Left ventricle myocardium inferior (tissue), 1 donor: Measurements from ENCODE around the gene VIPR1. TPM values are rescaled to one million over a fixed set of nuclear protein-coding genes. Genes with fewer than 3 reads are reported as not detected.
A peak's percentile ranks its signal among the peaks of the same experiment; 100 is the strongest.

Experiments used
- DNase-seq: peaks from one replicate; pipeline ENCODE4 v3.0.0-alpha.2; 2020
- H3K27ac ChIP-seq: fragments of 200-600 bp; replicated peaks from 2 replicates; pipeline ENCODE4 v1.8.0; 2021
- H3K27me3 ChIP-seq: fragments of 200-600 bp; 2 replicates; pipeline ENCODE4 v1.8.0; 2021; ENCODE audit warnings: low read depth
- H3K36me3 ChIP-seq: fragments of 200-600 bp; 2 replicates; pipeline ENCODE4 v1.8.0; 2021
- H3K4me1 ChIP-seq: fragments of 200-600 bp; 2 replicates; pipeline ENCODE4 v1.8.0; 2021
- H3K4me3 ChIP-seq: fragments of 200-600 bp; 2 replicates; pipeline ENCODE4 v1.8.0; 2021; ENCODE audit warnings: mild to moderate bottlenecking, moderate library complexity
- H3K9me3 ChIP-seq: fragments of 200-600 bp; replicated peaks from 2 replicates; pipeline ENCODE4 v1.8.0; 2021
- CTCF ChIP-seq: fragments of 200-600 bp; IDR thresholded peaks from 2 replicates; pipeline ENCODE4 v1.8.0; 2021; ENCODE audit warnings: antibody characterized with exemption, mild to moderate bottlenecking, borderline replicate concordance
- intact Hi-C: fragments of 100-400 bp; cut with micrococcal nuclease; formaldehyde crosslinking; loops from one replicate; pipeline ENCODE4 v1.11.0; 2022
- long read RNA-seq: library from polyadenylated mRNA; unstranded; transcript quantifications from one replicate; pipeline ENCODE4 v2.0.0, GENCODE V29; 2021
- total RNA-seq: library from RNA; stranded (reverse); fragmentation: NEBNext Ultra II Directional; extraction: Animal tissue kit (Norgen Biotek cat#: 25700); gene quantifications from one replicate; pipeline ENCODE4 v1.2.1, GENCODE V29; 2021
- donor health status: DM: no; HTN: yes; CAD: no; lungs with severe emphysema.

Gene VIPR1
- 1.7 TPM for total RNA-seq
- long read RNA-seq, partial matches to known transcripts = 0 of 2 reads
- long read RNA-seq, other reads (novel, unspliced or antisense) = 1 of 2 reads

GRCh38 chr3:42502429-42503250 is at the start of gene VIPR1:
TSS of gene VIPR1 (plus strand) at chr3:42502643. CDS start at chr3:42502736, 93 bp downstream.
- intact Hi-C loops = no loop called here
- DNase-seq = peak; percentile 78
- Histone ChIP-seq H3K4me1 (peaks cover 29% of the 10 kb centered on the region), H3K36me3 (no peaks in the 10 kb centered on the region), H3K4me3 (peak within 1 kb of the TSS; percentile 68), H3K27ac (peak within 1 kb of the TSS; percentile 63), H3K9me3 (no peaks in the 10 kb centered on the region), H3K27me3 (peaks cover 51% of the 10 kb centered on the region)
- no peak for TF ChIP-seq CTCF

- Histone ChIP-seq H3K27ac (no peak overlapping the region), H3K27me3 (no peaks in the 10 kb centered on the region), H3K4me1 (peaks cover 10% of the 10 kb centered on the region), H3K4me3 (no peak overlapping the region), H3K9me3 (peaks cover 9% of the 10 kb centered on the region), H3K36me3 (no peaks in the 10 kb centered on the region)
- intact Hi-C loops = no loop called here
- no peak for DNase-seq
- TF ChIP-seq CTCF = no peak
Observed at GRCh38 chr3:42456211-42456610, 46.2 kb upstream of the VIPR1 start.

- Histone ChIP-seq H3K27ac (no peak overlapping the region), H3K36me3 (no peaks in the 10 kb centered on the region), H3K27me3 (no peaks in the 10 kb centered on the region), H3K9me3 (peaks cover 1% of the 10 kb centered on the region), H3K4me3 (no peak overlapping the region), H3K4me1 (no peaks in the 10 kb centered on the region)
- no peak for DNase-seq
- no peak for TF ChIP-seq CTCF
- intact Hi-C loops = no loop called here
Observed at GRCh38 chr3:42459151-42459550, 43.3 kb upstream of the VIPR1 start.

GRCh38 chr3:42461762-42462161 is 40.7 kb upstream of the VIPR1 start:
- intact Hi-C loops = no loop called here
- TF ChIP-seq CTCF = no peak
- no peaks in the 10 kb centered on the region for H3K9me3 ChIP-seq

GRCh38 chr3:42463093-42463492 is 39.4 kb upstream of the VIPR1 start:
- no peaks in the 10 kb centered on the region for H3K9me3 ChIP-seq
- no peaks in the 10 kb centered on the region for H3K36me3 ChIP-seq
- H3K27me3 ChIP-seq = no peaks in the 10 kb centered on the region
- TF ChIP-seq CTCF = no peak
- no peak overlapping the region for H3K4me3 ChIP-seq
- DNase-seq = no peak
- H3K4me1 ChIP-seq = no peaks in the 10 kb centered on the region
- H3K27ac ChIP-seq = no peak overlapping the region
- intact Hi-C loops = no loop called here

More at GRCh38 chr3:42461762-42462161, 40.7 kb upstream of the VIPR1 start:
- no peak for DNase-seq
- H3K27ac ChIP-seq = no peak overlapping the region
- H3K27me3 ChIP-seq = no peaks in the 10 kb centered on the region
- H3K4me1 ChIP-seq = no peaks in the 10 kb centered on the region
- H3K4me3 ChIP-seq = no peak overlapping the region
- no peaks in the 10 kb centered on the region for H3K36me3 ChIP-seq
